Skeletal muscle tissue (tissue), 4 donors: ENCODE measurements around the gene ACSM6. TPM values are rescaled to one million over a fixed set of nuclear protein-coding genes. Genes with fewer than 3 reads are reported as not detected.
"Not testable (repeated sequence)": the region's sequence is repeated elsewhere in the genome, so short reads cannot be mapped to it uniquely, and the experiment has no call there.

Experiments
- H3K27ac ChIP-seq: one replicate; pipeline ENCODE4 v1.7.0; 2013; ENCODE audit warnings: mild to moderate bottlenecking, low read depth, low read length, inconsistent platforms
- H3K27me3 ChIP-seq, 3 donors: one replicate each; pipeline ENCODE4 v1.7.0; 2013; ENCODE audit warnings: low read length in 3 of 3; ENCODE audit not compliant: control insufficient read depth in 3 of 3, insufficient read depth in 3 of 3
- H3K36me3 ChIP-seq, 3 donors: one replicate each; pipeline ENCODE4 v1.7.0; 2013; ENCODE audit warnings: low read length in 3 of 3; ENCODE audit not compliant: control insufficient read depth in 3 of 3, insufficient read depth in 3 of 3
- H3K4me1 ChIP-seq, 3 donors: one replicate each; pipeline ENCODE4 v1.7.0; 2013; ENCODE audit warnings: low read length in 3 of 3, mild to moderate bottlenecking in 3 of 3; ENCODE audit not compliant: control insufficient read depth in 3 of 3, insufficient read depth in 3 of 3
- H3K4me3 ChIP-seq, 3 donors: one replicate each; pipeline ENCODE4 v1.7.0; 2013; ENCODE audit warnings: low read length in 3 of 3
- H3K9ac ChIP-seq, 3 donors: one replicate each; pipeline ENCODE4 v1.7.0; 2013; ENCODE audit warnings: low read length in 3 of 3, mild to moderate bottlenecking in 3 of 3, moderate library complexity in 2 of 3, low read depth in 1 of 3
- H3K9me3 ChIP-seq, 3 donors: one replicate each; pipeline ENCODE4 v1.7.0; 2013; ENCODE audit warnings: low read length in 3 of 3; ENCODE audit not compliant: control insufficient read depth in 3 of 3
- total RNA-seq: library from RNA; depleted of rRNA; stranded (reverse); fragments of >200 nt; gene quantifications from one replicate; pipeline ENCODE4 v1.2.3, GENCODE V29; 2014
- donor health status: Osteomylitis.

ACSM6 gene
- total RNA-seq, 1 donor from 2014 or later, result not detected

- H3K4me1 ChIP-seq, result peaks cover 0 to 3% (median 3%) of the 10 kb centered on the region in 3 donors
- no peak overlapping the region for H3K27ac ChIP-seq
- H3K36me3 ChIP-seq, result no peaks in the 10 kb centered on the region
Observed at GRCh38 chr10:95181726-95182125, 12.3 kb upstream of the ACSM6 start.

GRCh38 chr10:95183271-95184230 is 10.5 kb upstream of the ACSM6 start:
- H3K36me3 ChIP-seq, result no peaks in the 10 kb centered on the region
- H3K27me3 ChIP-seq, result no peaks in the 10 kb centered on the region
- H3K4me3 ChIP-seq, result peak overlapping the region; percentile 71 to 74 (median 72)
- H3K27ac ChIP-seq, result no peak overlapping the region
- peak overlapping the region; percentile 58 to 87 (median 70) for H3K9ac ChIP-seq
- H3K4me1 ChIP-seq, result peaks cover 0 to 3% (median 3%) of the 10 kb centered on the region in 3 donors
- H3K9me3 ChIP-seq, result no peaks in the 10 kb centered on the region

More at GRCh38 chr10:95181726-95182125, 12.3 kb upstream of the ACSM6 start:
- Histone ChIP-seq H3K9ac (no peak overlapping the region), H3K27me3 (no peaks in the 10 kb centered on the region), H3K9me3 (no peaks in the 10 kb centered on the region), H3K4me3 (no peak overlapping the region)

GRCh38 chr10:95187617-95188016 is 6.4 kb upstream of the ACSM6 start:
- Histone ChIP-seq H3K27me3 (no peaks in the 10 kb centered on the region), H3K4me3 (no peak overlapping the region), H3K9me3 (no peaks in the 10 kb centered on the region), H3K9ac (no peak overlapping the region), H3K27ac (no peak overlapping the region), H3K36me3 (no peaks in the 10 kb centered on the region), H3K4me1 (peaks cover 0 to 3% (median 3%) of the 10 kb centered on the region in 3 donors)

- no peaks in the 10 kb centered on the region for H3K36me3 ChIP-seq
- H3K27me3 ChIP-seq, result no peaks in the 10 kb centered on the region
- H3K4me1 ChIP-seq, result no peaks in the 10 kb centered on the region
- H3K9ac ChIP-seq, result no peak overlapping the region
- no peaks in the 10 kb centered on the region for H3K9me3 ChIP-seq
- H3K4me3 ChIP-seq, result no peak overlapping the region
- no peak overlapping the region for H3K27ac ChIP-seq
Observed at GRCh38 chr10:95188593-95188992, 5.4 kb upstream of the ACSM6 start.

- H3K9ac ChIP-seq, result no peak overlapping the region
- no peak overlapping the region for H3K27ac ChIP-seq
- peaks cover 0 to 3% (median 0%) of the 10 kb centered on the region in 3 donors for H3K4me1 ChIP-seq
- no peaks in the 10 kb centered on the region for H3K27me3 ChIP-seq
- H3K9me3 ChIP-seq, result no peaks in the 10 kb centered on the region
- H3K4me3 ChIP-seq, result no peak overlapping the region
- no peaks in the 10 kb centered on the region for H3K36me3 ChIP-seq
Observed at GRCh38 chr10:95196046-95196445, 2.0 kb downstream of the ACSM6 start.

GRCh38 chr10:95201736-95202135 is 7.7 kb downstream of the ACSM6 start:
- Histone ChIP-seq H3K27me3 (no peaks in the 10 kb centered on the region), H3K9me3 (no peaks in the 10 kb centered on the region), H3K9ac (no peak overlapping the region), H3K27ac (no peak overlapping the region), H3K4me1 (no peaks in the 10 kb centered on the region), H3K36me3 (no peaks in the 10 kb centered on the region), H3K4me3 (no peak overlapping the region)

- not testable (repeated sequence) for H3K27ac ChIP-seq, H3K4me1 ChIP-seq, H3K27me3 ChIP-seq, H3K4me3 ChIP-seq, H3K36me3 ChIP-seq, H3K9ac ChIP-seq, H3K9me3 ChIP-seq
Observed at GRCh38 chr10:95202865-95203264, 8.8 kb downstream of the ACSM6 start.

GRCh38 chr10:95208702-95209391 is 14.8 kb downstream of the ACSM6 start:
- H3K9ac ChIP-seq, result no peak overlapping the region
- H3K4me1 ChIP-seq, result no peaks in the 10 kb centered on the region
- no peaks in the 10 kb centered on the region for H3K27me3 ChIP-seq
- H3K36me3 ChIP-seq, result no peaks in the 10 kb centered on the region
- H3K27ac ChIP-seq, result no peak overlapping the region
- H3K9me3 ChIP-seq, result no peaks in the 10 kb centered on the region
- H3K4me3 ChIP-seq, result no peak overlapping the region

GRCh38 chr10:95209509-95210127 is 15.6 kb downstream of the ACSM6 start:
- no peak overlapping the region for H3K9ac ChIP-seq
- no peak overlapping the region for H3K4me3 ChIP-seq
- no peaks in the 10 kb centered on the region for H3K36me3 ChIP-seq

More at GRCh38 chr10:95209509-95210127, 15.6 kb downstream of the ACSM6 start:
- Histone ChIP-seq H3K27me3 (no peaks in the 10 kb centered on the region), H3K9me3 (no peaks in the 10 kb centered on the region), H3K4me1 (no peaks in the 10 kb centered on the region), H3K27ac (no peak overlapping the region)
